Osteoblast (primary cell): Measurements from ENCODE around the gene PLCL1. TPM values are rescaled to one million over a fixed set of nuclear protein-coding genes. Genes with fewer than 3 reads are reported as not detected.

ENCODE experiments used
- DNase-seq: peaks from one replicate; pipeline ENCODE4 v3.0.0; 2011; ENCODE audit warnings: low spot score, mixed read lengths; ENCODE audit not compliant: insufficient read length; ENCODE audit errors: missing footprints
- H2AFZ ChIP-seq: 2 replicates; pipeline ENCODE4 v1.6.0; 2011; ENCODE audit warnings: mild to moderate bottlenecking, low read length
- H3K27ac ChIP-seq: 2 replicates; pipeline ENCODE4 v1.5.1; 2011; ENCODE audit warnings: mild to moderate bottlenecking, low read depth, low read length, moderate library complexity
- H3K27me3 ChIP-seq: 2 replicates; pipeline ENCODE4 v1.6.0; 2012; ENCODE audit warnings: mild to moderate bottlenecking, control low read depth, inconsistent platforms, low read length, moderate library complexity; ENCODE audit not compliant: insufficient read depth
- H3K36me3 ChIP-seq: 2 replicates; pipeline ENCODE4 v1.5.1; 2011; ENCODE audit warnings: mild to moderate bottlenecking, low read length, control low read depth, moderate library complexity; ENCODE audit not compliant: insufficient read depth
- H3K4me1 ChIP-seq: 2 replicates; pipeline ENCODE4 v1.5.1; 2011; ENCODE audit warnings: mild to moderate bottlenecking, low read length, control low read depth, moderate library complexity; ENCODE audit not compliant: insufficient read depth
- H3K4me2 ChIP-seq: 2 replicates; pipeline ENCODE4 v1.6.0; 2011; ENCODE audit warnings: mild to moderate bottlenecking, low read length; ENCODE audit not compliant: insufficient read depth
- H3K4me3 ChIP-seq: fragments of 200-600 bp; sonication (generic); 3 replicates; pipeline ENCODE4 v1.5.1; 2012; ENCODE audit warnings: mild to moderate bottlenecking, low read length, inconsistent platforms; ENCODE audit not compliant: insufficient read depth
- H3K79me2 ChIP-seq: 2 replicates; pipeline ENCODE4 v1.6.0; 2012; ENCODE audit warnings: mild to moderate bottlenecking, low read length, control low read depth, inconsistent platforms; ENCODE audit not compliant: insufficient read depth
- H3K9me3 ChIP-seq: 2 replicates; pipeline ENCODE4 v1.5.1; 2011; ENCODE audit warnings: low read depth, low read length, control low read depth
- H4K20me1 ChIP-seq: 2 replicates; pipeline ENCODE4 v1.6.0; 2012; ENCODE audit warnings: mild to moderate bottlenecking, low read length, control low read depth; ENCODE audit not compliant: insufficient read depth
- total RNA-seq: library from RNA; depleted of rRNA; stranded (reverse); fragments of >200 nt; gene quantifications from 2 replicates; pipeline ENCODE4 v1.2.3, GENCODE V29; 2012
- TF ChIP-seq, protein P1 (sequence below): IDR thresholded peaks from 2 replicates; pipeline ENCODE4 v1.5.1; 2011; ENCODE audit warnings: mild to moderate bottlenecking, low read depth, low read length, moderate library complexity; ENCODE audit errors: extremely low read depth

Gene PLCL1
- total RNA-seq, 1 donor: 4.0 TPM

DNA sequence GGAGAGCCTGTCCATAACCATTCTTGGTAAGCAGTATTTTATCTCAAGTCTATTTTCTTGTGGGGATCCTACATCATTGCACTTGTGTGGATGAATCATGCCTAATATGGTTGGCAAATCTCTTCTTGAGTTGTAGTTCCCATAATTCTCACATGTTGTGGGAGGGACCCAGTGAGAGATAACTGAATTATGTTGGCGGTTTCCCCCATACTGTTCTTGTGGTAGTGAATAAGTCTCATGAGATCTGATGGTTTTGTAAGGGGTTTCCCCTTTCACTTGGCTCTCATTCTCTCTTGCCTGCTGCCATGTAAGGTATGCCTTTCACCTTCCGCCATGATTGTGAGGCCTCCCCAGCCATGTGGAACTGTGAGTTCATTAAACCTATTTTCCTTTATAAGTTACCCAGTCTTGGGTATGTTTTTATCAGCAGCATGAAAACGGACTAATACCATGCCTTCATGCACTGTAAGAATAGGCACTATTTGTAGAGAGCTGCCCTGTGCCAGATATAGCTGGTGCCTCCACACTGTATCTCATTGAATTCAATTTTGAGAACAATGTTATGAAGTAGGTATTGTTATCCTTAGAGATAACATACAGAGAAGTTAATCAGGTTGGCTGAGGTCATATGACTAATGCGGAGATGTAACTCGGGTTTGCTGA is 148.3 kb downstream of the PLCL1 start:
- Histone ChIP-seq H3K27me3 (peaks cover 15% of the 10 kb centered on the region), H3K36me3 (no peaks in the 10 kb centered on the region), H3K27ac (no peak overlapping the region), H2AFZ (no peak overlapping the region), H3K79me2 (no peaks in the 10 kb centered on the region), H3K4me1 (no peaks in the 10 kb centered on the region), H3K4me3 (no peak overlapping the region), H3K9me3 (no peaks in the 10 kb centered on the region), H3K4me2 (no peak overlapping the region), H4K20me1 (no peaks in the 10 kb centered on the region)
- TF ChIP-seq, protein P1, sequence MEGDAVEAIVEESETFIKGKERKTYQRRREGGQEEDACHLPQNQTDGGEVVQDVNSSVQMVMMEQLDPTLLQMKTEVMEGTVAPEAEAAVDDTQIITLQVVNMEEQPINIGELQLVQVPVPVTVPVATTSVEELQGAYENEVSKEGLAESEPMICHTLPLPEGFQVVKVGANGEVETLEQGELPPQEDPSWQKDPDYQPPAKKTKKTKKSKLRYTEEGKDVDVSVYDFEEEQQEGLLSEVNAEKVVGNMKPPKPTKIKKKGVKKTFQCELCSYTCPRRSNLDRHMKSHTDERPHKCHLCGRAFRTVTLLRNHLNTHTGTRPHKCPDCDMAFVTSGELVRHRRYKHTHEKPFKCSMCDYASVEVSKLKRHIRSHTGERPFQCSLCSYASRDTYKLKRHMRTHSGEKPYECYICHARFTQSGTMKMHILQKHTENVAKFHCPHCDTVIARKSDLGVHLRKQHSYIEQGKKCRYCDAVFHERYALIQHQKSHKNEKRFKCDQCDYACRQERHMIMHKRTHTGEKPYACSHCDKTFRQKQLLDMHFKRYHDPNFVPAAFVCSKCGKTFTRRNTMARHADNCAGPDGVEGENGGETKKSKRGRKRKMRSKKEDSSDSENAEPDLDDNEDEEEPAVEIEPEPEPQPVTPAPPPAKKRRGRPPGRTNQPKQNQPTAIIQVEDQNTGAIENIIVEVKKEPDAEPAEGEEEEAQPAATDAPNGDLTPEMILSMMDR: no peak
- no peak for DNase-seq

DNA sequence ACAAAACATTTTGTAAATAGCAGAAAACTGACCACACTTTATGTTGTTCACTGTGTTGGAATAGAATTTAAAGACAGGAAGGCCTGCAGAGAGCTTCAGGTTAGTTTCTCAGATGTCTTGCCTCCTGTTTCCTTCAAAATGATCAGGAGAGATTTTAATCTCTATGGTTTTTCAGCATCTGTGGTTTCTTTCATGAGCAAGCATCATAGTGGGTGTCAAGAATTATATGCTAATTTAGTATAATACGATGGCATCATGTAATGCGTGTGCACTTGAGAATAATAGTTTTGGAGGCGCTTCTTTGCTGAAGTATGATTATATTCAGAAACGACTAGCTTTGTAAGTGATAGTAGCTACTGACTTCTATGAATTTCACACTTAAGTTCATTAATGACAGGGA is 149.9 kb downstream of the PLCL1 start:
- no peak for DNase-seq
- TF ChIP-seq, protein P1: no peak
- Histone ChIP-seq H3K27me3 (peaks cover 4% of the 10 kb centered on the region), H3K9me3 (no peaks in the 10 kb centered on the region), H4K20me1 (no peaks in the 10 kb centered on the region), H2AFZ (no peak overlapping the region), H3K27ac (no peak overlapping the region), H3K4me2 (no peak overlapping the region), H3K4me3 (no peak overlapping the region), H3K4me1 (no peaks in the 10 kb centered on the region), H3K79me2 (no peaks in the 10 kb centered on the region), H3K36me3 (no peaks in the 10 kb centered on the region)

DNA sequence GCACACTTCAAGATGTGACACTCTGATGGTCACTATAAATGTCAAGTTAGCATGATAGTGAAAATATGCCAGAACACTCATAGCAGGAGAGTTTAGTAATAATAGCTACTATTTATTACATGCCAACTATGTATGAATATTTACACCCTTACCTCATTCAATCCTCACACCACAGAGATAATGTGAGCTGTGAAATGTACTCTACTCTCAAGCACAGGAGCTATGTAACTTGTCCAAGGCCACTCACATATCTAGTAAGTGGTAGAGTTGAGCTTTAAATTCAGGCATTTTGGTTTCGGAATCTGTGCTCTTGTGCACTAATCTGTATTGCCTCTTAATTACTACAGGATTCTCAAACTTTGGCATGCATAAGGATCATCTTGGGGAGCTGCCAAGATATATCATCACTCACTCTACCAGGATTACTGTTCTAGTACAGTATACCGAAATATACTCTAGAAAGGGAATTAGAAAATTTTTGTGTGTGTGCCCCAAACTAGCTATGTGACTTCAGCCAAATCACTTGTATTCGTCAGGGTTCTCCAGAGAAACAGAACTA is 154.3 kb downstream of the PLCL1 start:
- Histone ChIP-seq H4K20me1 (no peaks in the 10 kb centered on the region), H2AFZ (no peak overlapping the region), H3K27ac (no peak overlapping the region), H3K79me2 (no peaks in the 10 kb centered on the region), H3K27me3 (no peaks in the 10 kb centered on the region), H3K4me1 (no peaks in the 10 kb centered on the region), H3K4me3 (no peak overlapping the region), H3K4me2 (no peak overlapping the region), H3K36me3 (no peaks in the 10 kb centered on the region), H3K9me3 (no peaks in the 10 kb centered on the region)
- TF ChIP-seq, protein P1: no peak
- no peak for DNase-seq

DNA sequence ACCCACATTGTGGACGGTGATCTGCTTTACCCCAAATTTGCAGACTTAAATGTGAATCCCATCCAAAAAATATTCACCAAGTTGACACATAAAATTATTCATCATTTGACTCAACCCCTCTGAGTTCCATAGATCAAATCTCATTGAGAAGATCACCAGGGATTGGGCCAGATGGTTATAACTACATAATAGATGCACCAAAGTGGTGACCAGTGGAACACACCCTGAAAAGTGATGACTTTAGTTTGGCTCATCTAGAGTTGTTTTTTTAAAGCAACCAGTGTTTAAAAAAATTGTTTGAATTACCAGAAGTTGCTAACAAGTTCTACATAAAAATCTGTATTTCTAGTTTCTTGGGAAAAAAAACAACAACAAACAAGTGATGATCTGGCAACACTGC is 155.0 kb downstream of the PLCL1 start:
- DNase-seq: no peak
- H2AFZ ChIP-seq: no peak overlapping the region
- TF ChIP-seq, protein P1: no peak
- no peaks in the 10 kb centered on the region for H4K20me1 ChIP-seq
- no peaks in the 10 kb centered on the region for H3K36me3 ChIP-seq
- no peaks in the 10 kb centered on the region for H3K27me3 ChIP-seq
- H3K4me2 ChIP-seq: no peak overlapping the region
- H3K9me3 ChIP-seq: no peaks in the 10 kb centered on the region
- H3K4me3 ChIP-seq: no peak overlapping the region
- no peak overlapping the region for H3K27ac ChIP-seq
- no peaks in the 10 kb centered on the region for H3K4me1 ChIP-seq
- no peaks in the 10 kb centered on the region for H3K79me2 ChIP-seq
